HG03103 (cell line): ENCODE results near the gene MYPOP.
"Not testable (repeated sequence)": the region's sequence is repeated elsewhere in the genome, so short reads cannot be mapped to it uniquely, and the experiment has no call there.

Experiments
- ATAC-seq: cut with Tn5 transposase; IDR thresholded peaks from one replicate; pipeline ENCODE4 v1.9.1; 2021; ENCODE audit warnings: low read depth; ENCODE audit not compliant: unreplicated experiment

Gene MYPOP

DNA sequence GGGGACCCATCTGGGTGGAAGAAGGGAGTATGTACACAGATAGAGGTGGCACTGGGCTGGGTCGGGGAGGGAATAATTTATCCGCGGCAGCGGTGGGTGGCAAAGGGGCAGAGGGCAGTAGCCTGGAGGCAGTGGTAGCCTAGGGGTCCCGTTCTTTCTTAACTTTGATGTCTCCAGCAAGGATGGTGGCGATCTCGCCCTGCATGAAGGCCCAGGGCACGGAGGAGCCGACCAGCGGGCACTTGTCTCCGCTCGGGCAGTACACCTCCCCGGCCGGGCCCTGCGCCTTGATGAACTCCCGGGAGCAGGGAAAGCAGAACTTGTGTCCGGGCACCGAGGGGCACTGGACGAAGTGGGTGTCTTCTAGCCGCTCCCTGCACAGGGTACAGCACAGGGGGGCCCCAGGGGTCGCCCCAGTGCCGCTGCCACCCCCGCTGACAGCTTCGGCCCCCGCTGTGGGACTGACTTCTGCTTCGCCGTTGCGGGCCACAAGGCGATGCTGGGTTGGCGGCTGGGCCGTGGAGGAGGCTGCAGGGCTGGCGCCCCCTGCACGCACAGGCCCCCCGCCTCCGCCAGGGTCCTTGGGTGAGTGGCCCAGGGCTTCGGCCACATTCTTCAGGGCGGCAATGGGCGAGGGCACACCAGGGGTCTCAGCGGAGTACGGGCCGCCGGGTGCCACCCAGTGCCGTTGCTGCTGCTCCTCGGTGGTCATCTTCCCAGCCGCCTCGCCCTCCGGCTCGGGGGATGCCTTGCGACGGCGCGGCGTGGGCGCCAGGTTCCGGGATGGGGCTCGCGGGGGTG, 18.3 kb downstream of the MYPOP start:
- no peak for ATAC-seq

DNA sequence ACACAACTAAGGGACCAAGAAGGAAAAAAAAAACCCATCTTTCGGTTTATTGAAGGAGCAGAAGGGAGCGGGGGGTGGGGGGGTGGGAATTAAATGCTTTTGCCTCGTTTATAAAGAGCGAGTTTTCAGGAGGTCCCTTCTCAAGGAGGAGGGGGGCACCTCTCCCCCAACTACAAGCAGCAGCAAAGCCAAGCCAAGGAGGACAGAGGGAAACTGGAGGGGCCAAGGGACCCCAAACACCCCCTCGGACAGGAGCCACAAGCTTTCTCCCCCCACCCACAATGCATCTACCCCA, 18.9 kb downstream of the MYPOP start:
- no peak for ATAC-seq

DNA sequence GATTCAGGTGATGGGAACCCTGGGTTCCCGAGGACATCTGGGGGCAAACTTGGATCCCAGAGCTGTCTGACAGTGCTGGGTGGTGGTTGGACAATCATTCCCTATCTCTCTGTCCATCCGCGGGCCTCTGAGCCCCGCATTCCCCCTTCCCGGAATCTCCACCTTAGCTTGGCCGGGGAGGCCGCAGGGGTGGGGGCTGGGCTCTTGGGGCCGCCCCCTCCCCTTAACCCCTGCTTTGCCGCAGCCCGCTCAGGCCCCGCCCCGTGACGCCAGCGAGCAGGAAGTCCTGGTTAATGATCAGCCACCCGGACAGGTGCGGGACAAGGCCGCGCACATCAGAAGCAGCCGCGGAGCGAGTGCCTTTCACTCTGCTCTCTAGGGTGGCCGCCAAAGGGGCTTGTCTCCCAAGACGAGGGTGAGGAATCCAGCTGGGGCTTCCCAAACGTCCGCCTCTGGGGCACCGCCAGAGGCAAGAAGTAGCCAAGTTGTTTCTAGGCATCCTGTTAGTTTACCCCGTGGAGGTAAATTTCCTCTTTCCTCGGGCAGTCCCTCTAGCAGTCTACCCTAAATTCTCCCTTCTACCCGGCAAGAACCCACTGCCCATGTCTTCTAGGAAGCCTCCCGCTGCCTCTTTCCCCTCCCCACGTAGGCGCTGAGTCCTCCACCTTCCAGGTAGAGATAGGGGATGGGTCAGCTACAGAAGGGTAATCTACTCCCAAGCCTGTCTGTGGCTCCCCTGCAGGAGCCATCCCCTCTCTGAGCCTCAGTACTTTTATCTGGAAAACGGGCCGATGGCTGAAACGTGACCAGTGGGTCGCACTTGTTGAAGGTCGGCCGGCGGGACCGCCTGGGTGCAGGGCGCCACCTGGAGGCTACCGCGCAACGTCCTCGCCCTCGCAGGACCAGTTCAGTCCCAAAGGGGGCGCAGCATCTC, 19.5 kb downstream of the MYPOP start:
- ATAC-seq: no peak

DNA sequence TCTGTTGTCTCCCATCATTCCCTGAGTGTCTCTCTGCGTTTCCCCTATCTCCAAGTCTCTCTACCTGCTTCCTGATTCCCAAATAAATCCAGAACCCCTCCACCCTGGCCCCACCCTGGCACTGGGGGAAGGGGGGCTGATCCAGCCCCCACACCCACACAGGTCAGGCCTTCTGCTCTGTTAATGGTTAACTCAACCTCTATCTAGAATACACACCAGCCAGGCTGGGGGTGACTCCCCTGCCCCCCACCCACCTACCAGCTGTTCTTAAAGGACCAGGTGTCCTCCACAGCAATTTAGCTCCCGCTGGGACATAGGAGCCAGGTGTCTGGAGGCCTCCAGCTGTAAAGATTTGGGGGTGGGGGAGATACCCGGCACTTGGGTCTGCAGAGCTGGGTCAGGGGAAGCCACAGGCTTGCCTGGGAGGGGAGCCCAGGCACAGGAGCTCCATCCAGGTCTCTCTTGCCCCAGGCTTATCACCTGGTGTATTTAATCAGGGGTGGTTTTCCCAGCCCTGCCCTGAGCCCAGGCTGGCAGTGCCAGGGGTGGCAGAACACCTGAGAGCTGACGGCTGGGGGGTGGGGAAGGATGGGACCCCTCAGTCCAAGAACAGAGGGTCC, 20.4 kb downstream of the MYPOP start:
- no peak for ATAC-seq

DNA sequence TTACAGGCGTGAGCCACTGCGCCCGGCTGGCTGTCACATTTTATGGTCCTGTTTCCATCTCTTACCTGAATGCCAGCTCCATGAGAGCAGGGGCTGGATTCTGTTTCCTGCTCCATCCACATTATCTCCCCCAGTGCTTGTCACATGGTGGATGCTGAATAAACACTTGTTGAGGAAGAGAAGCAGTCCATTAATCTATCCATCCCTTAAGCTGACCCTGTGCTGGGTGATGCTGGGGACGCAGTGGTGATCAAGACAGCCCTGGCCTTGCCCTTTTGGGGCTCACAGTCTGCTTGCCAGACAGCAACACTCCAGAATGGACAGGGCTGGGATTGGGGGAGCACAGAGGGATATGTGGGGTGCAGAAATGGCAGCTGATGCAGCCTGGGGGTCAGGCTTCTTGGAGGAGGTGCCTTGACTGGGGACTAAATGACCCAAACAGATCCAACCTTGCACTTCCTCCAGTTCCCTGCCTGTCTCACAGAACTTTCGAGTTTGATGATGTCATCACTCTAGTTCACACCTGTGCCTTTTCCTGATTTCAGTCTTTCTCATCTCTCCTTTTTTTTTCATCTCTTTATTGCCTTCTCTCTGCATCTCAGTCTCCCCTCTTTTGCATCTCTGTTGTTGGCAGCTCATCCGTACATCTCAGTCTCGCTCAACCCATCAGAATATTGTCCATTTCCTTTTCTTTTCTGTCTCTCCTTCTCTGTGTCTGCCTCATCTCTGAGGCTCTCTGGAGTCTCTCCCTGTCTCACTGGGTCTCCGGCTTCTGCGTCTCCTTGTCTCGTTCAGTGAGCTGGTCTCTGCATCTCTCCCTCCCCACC, 21.1 kb downstream of the MYPOP start:
- ATAC-seq: no peak

DNA sequence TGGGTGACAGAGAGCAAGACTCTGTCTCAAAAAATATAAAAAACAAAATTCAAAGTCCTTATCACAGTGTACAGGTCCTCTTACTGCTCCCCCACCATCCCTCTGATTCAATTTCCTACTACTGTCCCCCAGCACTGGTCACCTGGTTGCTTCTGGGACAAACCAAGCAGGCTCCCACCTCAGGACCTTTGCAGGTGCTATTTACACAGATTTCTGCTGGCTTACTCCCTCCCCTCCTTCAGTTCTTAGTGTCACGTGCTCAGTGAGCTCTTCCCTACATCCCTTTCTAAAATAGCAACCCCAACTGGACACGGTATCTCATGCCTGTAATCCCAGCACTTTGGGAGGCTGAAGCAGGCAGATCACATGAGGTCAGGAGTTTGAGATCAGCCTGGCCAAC, 22.4 kb downstream of the MYPOP start:
- ATAC-seq: no peak

DNA sequence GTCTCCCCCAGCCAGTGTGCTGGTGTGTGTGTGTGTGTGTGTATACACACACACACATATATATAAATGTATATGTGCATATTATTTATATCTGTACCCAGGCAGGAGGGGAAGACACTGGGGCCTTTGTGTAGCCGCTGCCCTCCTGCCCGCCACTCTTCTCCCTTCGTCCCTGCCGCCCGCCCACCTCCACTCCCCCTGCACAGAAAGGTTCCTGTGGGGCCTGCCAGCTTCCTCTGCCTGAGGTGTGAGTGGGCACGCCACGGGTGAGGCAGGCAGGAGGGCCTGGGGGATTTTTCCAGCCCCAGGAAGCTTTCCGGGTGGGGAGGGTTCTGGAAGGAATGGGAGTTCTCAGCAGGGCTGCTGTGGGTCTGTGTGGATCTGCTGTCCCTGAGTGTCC, 23.4 kb downstream of the MYPOP start:
- ATAC-seq: no peak

DNA sequence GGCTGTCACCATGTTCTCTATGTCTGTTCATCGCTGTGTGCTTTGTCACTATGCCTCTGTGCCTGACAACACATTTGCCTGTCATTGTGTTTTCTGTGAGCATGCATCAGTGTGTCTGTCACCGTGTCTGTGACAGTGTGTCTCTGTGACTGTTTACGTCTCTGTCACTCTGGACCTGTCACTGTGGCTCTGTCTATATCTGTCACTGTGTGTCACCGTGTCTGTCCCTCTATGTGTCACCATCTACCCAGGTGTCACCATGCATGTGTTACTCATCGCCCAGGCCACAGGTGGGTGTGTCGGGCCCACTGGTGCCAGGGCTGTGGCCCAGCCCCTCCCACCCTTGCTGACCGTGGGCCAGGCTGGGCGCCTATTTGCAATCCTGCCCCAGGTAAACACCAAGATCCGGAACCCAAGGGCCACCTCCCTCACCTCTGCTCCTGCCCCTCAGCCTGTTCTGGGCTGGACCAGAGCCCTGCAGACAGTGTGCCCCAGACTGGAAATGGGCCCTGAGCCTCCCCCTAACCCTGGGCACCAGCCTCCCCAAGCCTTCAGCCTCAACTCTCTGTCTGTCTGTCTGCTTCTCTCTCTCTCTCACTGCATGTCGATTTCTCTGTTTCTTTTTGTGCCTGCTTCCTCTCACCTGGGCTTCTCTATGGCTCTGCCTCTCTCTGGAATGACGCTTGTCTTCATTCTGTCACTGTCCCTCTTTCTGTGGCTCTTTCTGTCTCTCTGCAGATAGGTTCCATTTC, 24.2 kb downstream of the MYPOP start:
- no peak for ATAC-seq

DNA sequence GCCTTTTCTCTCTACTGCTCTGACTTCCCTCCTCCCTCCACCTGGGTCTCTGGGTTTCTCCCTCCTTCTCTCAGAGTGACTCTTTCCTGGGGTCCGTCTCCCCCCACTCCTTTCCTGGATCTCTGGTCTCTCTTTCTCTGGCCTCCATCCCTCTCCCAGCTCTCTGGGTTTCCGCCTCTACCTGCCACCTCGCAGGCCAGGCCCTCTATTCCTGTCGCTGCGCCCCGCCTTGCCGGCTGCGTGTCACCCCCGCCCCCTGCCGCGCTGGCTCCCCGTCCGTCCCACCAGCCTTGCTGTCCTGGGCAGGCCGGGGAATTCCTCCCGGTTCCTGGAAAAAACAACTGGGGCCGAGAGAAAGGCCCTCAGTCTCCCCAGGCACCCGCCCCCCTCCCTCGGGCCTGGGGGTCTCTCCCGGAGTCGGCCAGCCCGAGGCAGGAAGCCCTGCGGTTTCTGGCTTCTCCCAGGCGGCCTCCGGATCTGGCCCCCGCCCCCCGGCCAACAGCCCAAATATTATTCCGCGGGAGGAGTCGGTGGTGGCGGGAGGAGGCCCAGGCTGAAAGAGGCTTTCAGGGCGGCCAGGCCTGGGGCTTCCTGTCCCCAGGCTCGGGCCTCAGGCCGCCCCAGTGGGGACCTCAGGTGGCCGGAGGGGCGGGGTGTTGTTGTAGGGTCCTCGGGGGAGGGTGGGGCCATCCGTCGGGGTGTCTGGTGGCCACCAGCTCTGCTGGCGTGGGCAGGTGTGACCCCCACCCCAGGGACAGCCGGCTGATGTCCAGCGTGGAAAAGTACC, 25.8 kb downstream of the MYPOP start:
- ATAC-seq: no peak

DNA sequence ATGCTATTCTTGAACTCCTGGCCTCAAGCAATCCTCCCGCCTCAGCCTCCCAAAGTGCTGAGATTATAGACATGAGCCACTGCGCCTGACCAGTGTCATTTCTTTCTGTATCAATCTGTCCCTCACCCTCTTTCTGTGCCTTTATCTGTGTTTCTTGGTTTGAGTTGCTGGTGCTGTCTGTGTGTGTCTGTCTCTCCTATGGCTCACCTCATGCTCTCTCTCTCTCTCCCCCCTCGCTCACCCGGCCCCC, 26.3 kb downstream of the MYPOP start:
- no peak for ATAC-seq

DNA sequence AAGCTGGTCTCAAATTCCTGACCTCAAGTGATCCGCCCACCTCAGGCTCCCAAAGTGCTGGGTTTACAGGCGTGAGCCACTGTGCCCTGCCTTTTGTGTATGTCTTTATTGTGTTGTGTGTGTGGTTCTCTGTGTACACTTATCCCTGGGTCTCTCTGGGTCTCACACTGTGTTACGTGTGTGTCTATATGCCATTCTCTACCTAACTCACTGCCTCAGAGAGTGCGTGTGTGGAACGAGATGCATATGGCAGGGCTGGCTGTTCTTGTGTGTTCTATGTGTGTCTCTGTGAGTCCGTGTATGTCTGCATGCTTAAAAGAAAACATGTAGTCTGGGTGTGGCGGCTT, 27.8 kb downstream of the MYPOP start:
- ATAC-seq: no peak

DNA sequence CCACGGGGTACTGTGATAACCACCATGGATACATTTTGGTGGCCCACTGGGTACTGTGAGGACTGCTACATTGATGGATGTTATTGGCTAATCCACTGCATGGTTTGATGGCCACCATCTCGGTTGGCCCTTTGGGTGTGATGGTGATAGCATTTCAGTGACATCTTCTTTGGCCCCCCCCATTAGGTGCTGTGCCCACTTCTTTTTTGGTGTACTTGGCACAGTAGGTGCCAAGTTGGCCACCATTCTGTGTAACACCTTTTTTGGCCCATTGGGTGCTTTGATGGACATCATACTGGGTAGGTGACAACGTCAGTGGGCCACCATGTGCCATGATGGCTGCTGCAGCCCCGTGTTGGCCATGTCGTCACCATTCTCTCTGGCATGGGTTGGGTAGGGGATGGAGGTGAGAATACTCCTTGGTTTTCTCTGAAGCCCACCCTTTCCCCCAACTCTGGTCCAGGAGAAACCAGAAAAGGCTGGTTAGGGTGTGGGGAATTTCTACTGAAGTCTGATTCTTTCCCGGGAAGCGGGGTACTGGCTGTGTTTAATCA, 29.1 kb downstream of the MYPOP start:
- ATAC-seq: no peak

DNA sequence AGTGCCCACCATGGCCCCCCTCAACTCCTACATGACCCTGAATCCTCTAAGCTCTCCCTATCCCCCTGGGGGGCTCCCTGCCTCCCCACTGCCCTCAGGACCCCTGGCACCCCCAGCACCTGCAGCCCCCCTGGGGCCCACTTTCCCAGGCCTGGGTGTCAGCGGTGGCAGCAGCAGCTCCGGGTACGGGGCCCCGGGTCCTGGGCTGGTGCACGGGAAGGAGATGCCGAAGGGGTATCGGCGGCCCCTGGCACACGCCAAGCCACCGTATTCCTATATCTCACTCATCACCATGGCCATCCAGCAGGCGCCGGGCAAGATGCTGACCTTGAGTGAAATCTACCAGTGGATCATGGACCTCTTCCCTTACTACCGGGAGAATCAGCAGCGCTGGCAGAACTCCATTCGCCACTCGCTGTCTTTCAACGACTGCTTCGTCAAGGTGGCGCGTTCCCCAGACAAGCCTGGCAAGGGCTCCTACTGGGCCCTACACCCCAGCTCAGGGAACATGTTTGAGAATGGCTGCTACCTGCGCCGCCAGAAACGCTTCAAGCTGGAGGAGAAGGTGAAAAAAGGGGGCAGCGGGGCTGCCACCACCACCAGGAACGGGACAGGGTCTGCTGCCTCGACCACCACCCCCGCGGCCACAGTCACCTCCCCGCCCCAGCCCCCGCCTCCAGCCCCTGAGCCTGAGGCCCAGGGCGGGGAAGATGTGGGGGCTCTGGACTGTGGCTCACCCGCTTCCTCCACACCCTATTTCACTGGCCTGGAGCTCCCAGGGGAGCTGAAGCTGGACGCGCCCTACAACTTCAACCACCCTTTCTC, 30.1 kb downstream of the MYPOP start:
- ATAC-seq: no peak

DNA sequence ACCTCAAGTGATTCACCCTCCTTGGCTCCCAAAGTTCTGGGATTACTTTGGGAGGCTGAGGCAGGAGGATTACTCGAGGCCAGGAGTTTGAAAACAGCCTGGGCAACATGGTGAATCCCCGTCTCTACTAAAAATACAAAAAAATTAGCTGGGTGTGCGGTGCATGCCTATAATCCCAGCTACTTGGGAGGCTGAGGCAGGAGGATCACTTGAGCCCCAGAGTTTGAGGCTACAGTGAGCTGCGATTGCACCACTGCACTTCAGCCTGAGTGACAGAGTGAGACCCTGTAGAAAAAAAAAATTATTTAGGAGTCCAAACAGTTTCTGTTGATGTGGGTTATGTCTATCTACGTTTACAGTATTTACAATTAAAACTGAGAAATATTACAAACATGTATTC, 31.6 kb downstream of the MYPOP start:
- no peak for ATAC-seq

DNA sequence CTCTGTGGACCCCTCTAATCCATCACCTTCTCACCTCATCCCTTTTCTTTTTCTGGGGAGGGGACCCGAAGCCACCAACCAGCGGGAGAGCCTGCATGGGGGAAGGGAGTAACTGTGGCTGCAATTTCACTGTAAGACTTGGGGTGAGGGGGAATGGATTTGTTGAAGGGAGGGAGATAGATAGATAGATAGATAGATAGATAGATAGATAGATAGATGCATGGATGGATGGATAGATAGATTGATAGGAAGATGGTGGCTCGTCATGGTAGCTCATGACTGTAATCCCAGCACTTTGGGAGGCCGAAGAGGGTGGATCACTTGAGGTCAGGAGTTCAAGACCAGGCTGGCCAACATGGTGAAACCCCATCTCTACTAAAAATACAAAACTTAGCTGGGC, 35.2 kb downstream of the MYPOP start:
- not testable (repeated sequence) for ATAC-seq

DNA sequence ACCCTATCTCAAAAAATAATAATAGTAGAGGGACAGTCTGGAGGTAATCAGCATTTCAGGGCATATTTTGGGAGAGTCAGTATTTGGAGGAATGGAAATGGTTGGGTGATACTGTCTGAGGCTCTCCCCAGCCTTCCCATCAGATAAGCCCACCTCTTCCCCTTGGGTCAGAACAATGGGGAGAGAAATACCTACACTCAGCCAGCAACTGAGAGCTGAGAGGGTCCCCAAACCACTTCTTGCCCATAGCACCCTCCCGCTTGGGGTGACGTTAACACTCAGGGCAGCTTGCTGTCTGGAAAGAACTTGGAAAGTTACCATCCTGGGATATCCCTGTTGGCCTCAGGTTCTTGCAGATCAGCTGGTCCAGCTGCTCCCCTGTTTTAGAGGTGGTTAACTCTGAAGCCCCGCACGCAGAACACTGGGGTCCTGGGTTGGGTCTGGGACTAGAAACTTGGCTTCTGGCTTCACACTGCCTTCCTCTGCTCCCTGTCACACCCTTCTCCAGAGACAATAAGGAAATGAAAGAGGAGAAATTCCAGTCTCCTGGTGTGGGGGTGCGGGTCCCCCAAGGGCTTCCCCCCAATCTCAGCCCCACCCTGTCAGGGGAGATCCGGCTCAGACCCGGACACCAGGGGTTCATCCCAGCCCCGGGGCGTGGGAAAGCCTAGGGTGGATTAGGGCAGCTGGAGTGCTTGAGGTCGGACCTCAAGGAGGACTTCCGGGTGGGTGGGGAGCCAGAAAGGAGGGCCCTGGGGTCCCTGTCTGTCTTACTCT, 35.8 kb downstream of the MYPOP start:
- no peak for ATAC-seq

DNA sequence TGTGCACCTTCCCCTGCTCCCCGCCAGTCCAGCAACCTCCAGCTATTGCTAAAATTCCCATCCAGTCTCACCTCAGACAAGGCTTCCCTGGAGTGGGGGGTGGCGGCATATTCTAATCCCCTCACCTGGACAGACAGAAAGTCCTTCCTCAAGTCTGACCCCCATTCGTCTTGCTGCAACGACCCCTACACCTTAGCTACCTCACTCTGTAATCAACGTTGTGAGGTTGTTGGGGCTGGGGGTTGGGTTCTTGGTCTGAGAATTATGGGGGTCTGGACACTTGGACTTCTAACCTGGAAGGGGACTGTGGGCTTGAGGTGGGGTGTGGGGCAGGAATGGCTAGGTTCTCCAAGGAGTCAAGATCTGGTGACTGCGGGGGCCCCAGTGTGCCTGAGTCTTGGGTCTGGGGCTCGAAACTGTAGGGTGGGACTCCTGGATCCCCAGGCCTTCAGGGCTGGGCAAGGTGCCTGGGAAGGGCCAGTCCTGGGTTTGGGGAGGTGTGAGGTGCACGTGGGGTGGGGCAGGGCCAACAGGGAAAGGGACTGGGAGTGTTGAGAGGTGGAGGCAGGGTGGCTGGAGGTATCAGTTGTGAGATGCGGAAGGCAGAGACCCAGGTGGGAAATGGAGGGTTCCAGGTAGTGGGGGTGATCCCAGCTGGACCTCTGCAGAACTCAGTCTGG, 37.0 kb downstream of the MYPOP start:
- no peak for ATAC-seq
